ENCODE data around the gene DTNA.

DTNA gene

GRCh38 chr18:34799291-34799690 lies 89.2 kb downstream of the DTNA start:
- no peak for TF ChIP-seq TAF1 (IDR thresholded peaks at IDR 0.05; ENCODE audit: borderline replicate concordance, low read depth, low read length)
- no peak for TF ChIP-seq POLR2A (IDR thresholded peaks at IDR 0.05; ENCODE audit: low read depth, low read length)
- no peak for TF ChIP-seq POLR2AphosphoS5 (IDR thresholded peaks at IDR 0.05; ENCODE audit: low read depth, low read length)
- no peak for FAIRE-seq
- no peak for DNase-seq (ENCODE audit: insufficient read length)

GRCh38 chr18:34800381-34800780 lies 90.3 kb downstream of the DTNA start:
- TF ChIP-seq TAF1 (IDR thresholded peaks at IDR 0.05; ENCODE audit: borderline replicate concordance, low read depth, low read length) (no peak), POLR2AphosphoS5 (IDR thresholded peaks at IDR 0.05; ENCODE audit: low read depth, low read length) (no peak), POLR2A (IDR thresholded peaks at IDR 0.05; ENCODE audit: low read depth, low read length) (no peak)
- FAIRE-seq (no peak), DNase-seq (ENCODE audit: insufficient read length) (no peak)

- FAIRE-seq (no peak), DNase-seq (ENCODE audit: insufficient read length) (no peak)
- no peak for TF ChIP-seq POLR2AphosphoS5 (IDR thresholded peaks at IDR 0.05; ENCODE audit: low read depth, low read length)
- TF ChIP-seq POLR2A (IDR thresholded peaks at IDR 0.05; ENCODE audit: low read depth, low read length), result no peak
- no peak for TF ChIP-seq TAF1 (IDR thresholded peaks at IDR 0.05; ENCODE audit: borderline replicate concordance, low read depth, low read length)
These were observed 91.7 kb downstream of the DTNA start for GRCh38 chr18:34801774-34802173.

- DNase-seq (ENCODE audit: insufficient read length), result no peak
- TF ChIP-seq POLR2A (IDR thresholded peaks at IDR 0.05; ENCODE audit: low read depth, low read length), result no peak
- no peak for TF ChIP-seq POLR2AphosphoS5 (IDR thresholded peaks at IDR 0.05; ENCODE audit: low read depth, low read length)
- TF ChIP-seq TAF1 (IDR thresholded peaks at IDR 0.05; ENCODE audit: borderline replicate concordance, low read depth, low read length), result no peak
- no peak for FAIRE-seq
These were observed 92.9 kb downstream of the DTNA start for GRCh38 chr18:34802959-34803358.

GRCh38 chr18:34803877-34804400 lies 93.8 kb downstream of the DTNA start:
- no peak for FAIRE-seq
- DNase-seq (ENCODE audit: insufficient read length), result no peak
- TF ChIP-seq POLR2A (IDR thresholded peaks at IDR 0.05; ENCODE audit: low read depth, low read length) (no peak), TAF1 (IDR thresholded peaks at IDR 0.05; ENCODE audit: borderline replicate concordance, low read depth, low read length) (no peak), POLR2AphosphoS5 (IDR thresholded peaks at IDR 0.05; ENCODE audit: low read depth, low read length) (no peak)

- DNase-seq (ENCODE audit: insufficient read length) (no peak), FAIRE-seq (no peak)
- TF ChIP-seq POLR2AphosphoS5 (IDR thresholded peaks at IDR 0.05; ENCODE audit: low read depth, low read length) (no peak), TAF1 (IDR thresholded peaks at IDR 0.05; ENCODE audit: borderline replicate concordance, low read depth, low read length) (no peak), POLR2A (IDR thresholded peaks at IDR 0.05; ENCODE audit: low read depth, low read length) (no peak)
These were observed 95.2 kb downstream of the DTNA start for GRCh38 chr18:34805103-34805877.

- no peak for FAIRE-seq
- no peak for DNase-seq (ENCODE audit: insufficient read length)
- TF ChIP-seq POLR2A (IDR thresholded peaks at IDR 0.05; ENCODE audit: low read depth, low read length), result no peak
- TF ChIP-seq POLR2AphosphoS5 (IDR thresholded peaks at IDR 0.05; ENCODE audit: low read depth, low read length), result no peak
- no peak for TF ChIP-seq TAF1 (IDR thresholded peaks at IDR 0.05; ENCODE audit: borderline replicate concordance, low read depth, low read length)
These were observed 95.8 kb downstream of the DTNA start for GRCh38 chr18:34805878-34806351.

- no peak for DNase-seq (ENCODE audit: insufficient read length)
- FAIRE-seq, result no peak
These were observed 96.4 kb downstream of the DTNA start for GRCh38 chr18:34806527-34806926.

GRCh38 chr18:34807106-34807796 lies 97.2 kb downstream of the DTNA start:
- FAIRE-seq (no peak), DNase-seq (ENCODE audit: insufficient read length) (no peak)
- no peak for TF ChIP-seq POLR2A (IDR thresholded peaks at IDR 0.05; ENCODE audit: low read depth, low read length)
- no peak for TF ChIP-seq TAF1 (IDR thresholded peaks at IDR 0.05; ENCODE audit: borderline replicate concordance, low read depth, low read length)
- TF ChIP-seq POLR2AphosphoS5 (IDR thresholded peaks at IDR 0.05; ENCODE audit: low read depth, low read length), result no peak

More at GRCh38 chr18:34806527-34806926, 96.4 kb downstream of the DTNA start:
- TF ChIP-seq POLR2AphosphoS5 (IDR thresholded peaks at IDR 0.05; ENCODE audit: low read depth, low read length) (no peak), TAF1 (IDR thresholded peaks at IDR 0.05; ENCODE audit: borderline replicate concordance, low read depth, low read length) (no peak), POLR2A (IDR thresholded peaks at IDR 0.05; ENCODE audit: low read depth, low read length) (no peak)

GRCh38 chr18:34808389-34808788 lies 98.3 kb downstream of the DTNA start:
- DNase-seq (ENCODE audit: insufficient read length) (no peak), FAIRE-seq (no peak)
- TF ChIP-seq POLR2AphosphoS5 (IDR thresholded peaks at IDR 0.05; ENCODE audit: low read depth, low read length) (no peak), POLR2A (IDR thresholded peaks at IDR 0.05; ENCODE audit: low read depth, low read length) (no peak), TAF1 (IDR thresholded peaks at IDR 0.05; ENCODE audit: borderline replicate concordance, low read depth, low read length) (no peak)

- no peak for FAIRE-seq
- TF ChIP-seq POLR2AphosphoS5 (IDR thresholded peaks at IDR 0.05; ENCODE audit: low read depth, low read length) (no peak), TAF1 (IDR thresholded peaks at IDR 0.05; ENCODE audit: borderline replicate concordance, low read depth, low read length) (no peak), POLR2A (IDR thresholded peaks at IDR 0.05; ENCODE audit: low read depth, low read length) (no peak)
- DNase-seq (ENCODE audit: insufficient read length), result no peak
These were observed 99.5 kb downstream of the DTNA start for GRCh38 chr18:34809451-34810072.

Data from GM12892 (cell line).